GM18951 (cell line): Measurements from ENCODE around the gene EN2.

Source experiments
- POLR2A ChIP-seq: IDR thresholded peaks from 4 replicates; pipeline ENCODE4 v1.6.1; 2011; ENCODE audit warnings: mild to moderate bottlenecking; ENCODE audit not compliant: insufficient read length, insufficient read depth; ENCODE audit errors: extremely low read depth
- in situ Hi-C: fragments of 300-500 bp; cut with MboI; formaldehyde crosslinking; loops from one replicate; pipeline ENCODE4 v1.12.0; 2022; ENCODE audit warnings: low sequenced_read_pairs, mixed read lengths, inconsistent platforms; ENCODE audit not compliant: unreplicated experiment

EN2 gene

DNA sequence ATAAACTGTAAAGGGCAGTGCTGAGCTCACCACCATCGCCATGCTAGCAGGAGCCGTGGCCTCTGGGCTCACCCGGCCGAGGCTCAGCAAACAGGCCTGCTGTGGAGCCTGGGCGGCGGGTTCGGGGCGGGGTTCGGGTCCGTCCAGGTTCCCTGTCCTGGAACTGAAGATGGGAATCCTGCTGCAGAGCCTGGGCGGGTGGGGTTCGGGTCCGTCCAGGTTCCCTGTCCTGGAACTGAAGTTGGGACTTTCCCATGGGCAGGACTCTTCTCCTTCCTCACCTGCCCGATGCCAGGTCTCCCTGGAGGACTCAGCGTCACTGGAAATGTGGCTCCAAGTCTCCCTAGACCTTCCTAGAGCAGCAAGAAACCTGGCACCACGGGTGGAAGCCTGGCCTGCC, 36.6 kb downstream of the EN2 start:
- in situ Hi-C loops, result no loop called here
- no peak for TF ChIP-seq POLR2A

DNA sequence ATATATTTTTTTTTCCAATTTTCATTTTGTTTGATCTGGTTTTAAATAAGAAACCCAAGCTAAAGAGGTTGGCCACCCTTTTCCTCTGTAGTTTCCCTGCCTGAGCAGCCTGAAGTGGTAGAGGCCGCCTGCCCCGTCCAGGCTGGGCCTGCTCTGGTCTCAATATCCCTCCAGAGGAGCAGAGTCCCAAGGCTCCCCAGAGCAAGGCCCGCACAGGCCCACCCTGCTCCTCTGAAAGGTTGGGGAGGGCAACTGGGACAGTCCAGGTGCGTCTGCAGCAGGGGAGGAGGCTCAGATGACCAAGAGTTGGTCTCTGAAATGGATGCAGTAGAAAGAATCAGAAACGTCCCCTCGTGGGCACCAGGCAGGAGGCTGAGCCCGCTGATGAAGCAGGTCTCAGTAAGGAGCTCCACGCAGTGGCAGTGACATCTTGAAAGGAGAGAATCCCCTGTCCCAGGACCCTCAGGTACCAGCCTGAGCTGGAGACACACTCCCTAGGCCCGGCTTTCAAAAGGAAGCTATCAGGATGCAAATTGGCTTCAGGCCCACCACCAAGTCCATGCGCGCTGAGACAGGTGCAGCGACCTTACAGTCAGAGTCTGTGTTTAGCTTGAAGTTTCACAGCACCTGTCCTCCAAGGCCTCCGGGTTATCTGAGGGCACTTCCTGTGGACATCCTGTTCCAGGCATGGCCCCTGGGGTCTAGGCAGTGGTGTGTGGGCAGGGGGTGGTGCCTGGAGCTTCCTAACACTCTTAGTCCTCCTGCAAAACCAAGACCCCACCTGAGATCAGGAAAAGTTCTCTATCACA, 37.7 kb downstream of the EN2 start:
- TF ChIP-seq POLR2A, result no peak
- in situ Hi-C loops, result no loop called here

- no peak for TF ChIP-seq POLR2A
These were observed 38.5 kb downstream of the EN2 start for GRCh38 chr7:155496267-155497005.

GRCh38 chr7:155497149-155497901, 39.4 kb downstream of the EN2 start:
- no peak for TF ChIP-seq POLR2A
- in situ Hi-C loops, result no loop called here

More at GRCh38 chr7:155496267-155497005, 38.5 kb downstream of the EN2 start:
- in situ Hi-C loops, result no loop called here

GRCh38 chr7:155505422-155505793, 47.5 kb downstream of the EN2 start:
- no peak for TF ChIP-seq POLR2A
- in situ Hi-C loops, result loop anchor here (10.0 to 25.0 kb wide), 2 partner anchors 51 to 118 kb away; partner anchors contain the start of gene EN2

- no peak for TF ChIP-seq POLR2A
- in situ Hi-C loops, result loop anchor here (10.0 to 25.0 kb wide), 2 partner anchors 52 to 120 kb away; partner anchors contain the start of gene EN2
These were observed 49.0 kb downstream of the EN2 start for GRCh38 chr7:155506854-155507337.

GRCh38 chr7:155507576-155507975, 49.6 kb downstream of the EN2 start:
- in situ Hi-C loops, result loop anchor here (10.0 to 25.0 kb wide), 2 partner anchors 53 to 120 kb away; partner anchors contain the start of gene EN2
- no peak for TF ChIP-seq POLR2A

DNA sequence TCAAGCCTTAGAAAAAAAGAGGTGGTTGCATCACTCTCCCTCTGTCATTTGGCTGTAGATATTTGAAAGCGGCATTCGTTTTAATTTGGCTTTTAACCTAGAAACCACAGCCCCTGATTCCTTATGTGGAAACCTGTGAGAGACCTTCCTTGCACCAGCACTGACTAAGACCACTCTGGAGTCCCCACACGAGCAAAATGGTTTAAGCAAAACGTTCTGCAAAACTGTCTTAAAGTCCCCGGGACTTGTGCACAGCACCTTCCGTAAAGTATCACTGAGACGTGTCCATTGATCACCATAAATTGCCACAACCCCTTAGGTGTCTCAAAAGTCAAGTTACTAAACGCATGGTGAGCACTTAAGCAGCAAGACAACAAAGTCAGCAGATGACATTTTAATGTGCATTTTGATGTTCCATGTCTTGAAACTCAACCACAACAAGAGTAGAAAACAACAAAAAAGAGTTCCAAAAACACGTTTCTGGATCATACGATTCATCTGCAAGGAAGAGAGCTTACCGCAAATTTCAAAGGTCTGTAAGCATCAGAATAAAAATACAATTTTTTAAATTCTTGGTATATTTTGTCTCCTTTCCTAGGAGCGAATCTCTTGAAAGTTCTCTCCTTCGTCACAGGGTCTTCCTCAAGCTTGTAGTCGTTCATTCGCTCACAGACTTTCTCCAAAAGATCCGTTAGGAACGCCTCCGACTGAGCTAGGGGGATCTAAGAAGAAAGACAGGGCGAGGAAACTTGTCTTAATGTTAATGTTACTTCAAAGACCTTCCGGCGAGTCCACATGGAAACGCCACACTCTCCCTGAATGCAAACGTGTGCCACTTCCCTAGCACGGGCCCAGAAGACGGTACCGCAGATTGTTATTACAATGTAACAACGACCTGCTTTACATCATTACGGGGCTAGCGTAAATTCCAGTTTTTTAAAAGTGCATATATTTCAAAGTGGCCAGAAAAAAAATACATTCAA, 50.7 kb downstream of the EN2 start:
- in situ Hi-C loops, result loop anchor here (10.0 to 25.0 kb wide), 2 partner anchors 54 to 121 kb away; partner anchors contain the start of gene EN2
- TF ChIP-seq POLR2A, result no peak

DNA sequence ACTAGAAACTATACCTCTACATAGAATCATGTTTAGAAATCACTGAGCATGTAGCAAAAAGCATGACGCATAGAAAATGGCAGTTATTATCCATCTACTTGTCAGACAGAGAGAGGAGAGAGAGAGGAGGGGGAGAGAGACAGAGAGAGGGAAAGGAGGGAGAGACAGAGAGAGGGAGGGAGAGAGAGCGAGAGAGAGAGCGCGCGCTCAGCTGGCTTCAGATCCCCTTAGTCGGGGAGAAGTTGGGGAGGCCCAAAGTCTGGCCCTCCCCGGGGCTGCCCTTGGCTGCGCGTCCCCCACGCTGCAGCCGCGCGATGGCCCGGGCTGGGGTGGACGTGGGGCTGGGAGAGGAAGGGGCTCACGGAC, 51.4 kb downstream of the EN2 start:
- TF ChIP-seq POLR2A, result no peak
- in situ Hi-C loops, result loop anchor here (10.0 to 25.0 kb wide), 2 partner anchors 55 to 122 kb away; partner anchors contain the start of gene EN2

DNA sequence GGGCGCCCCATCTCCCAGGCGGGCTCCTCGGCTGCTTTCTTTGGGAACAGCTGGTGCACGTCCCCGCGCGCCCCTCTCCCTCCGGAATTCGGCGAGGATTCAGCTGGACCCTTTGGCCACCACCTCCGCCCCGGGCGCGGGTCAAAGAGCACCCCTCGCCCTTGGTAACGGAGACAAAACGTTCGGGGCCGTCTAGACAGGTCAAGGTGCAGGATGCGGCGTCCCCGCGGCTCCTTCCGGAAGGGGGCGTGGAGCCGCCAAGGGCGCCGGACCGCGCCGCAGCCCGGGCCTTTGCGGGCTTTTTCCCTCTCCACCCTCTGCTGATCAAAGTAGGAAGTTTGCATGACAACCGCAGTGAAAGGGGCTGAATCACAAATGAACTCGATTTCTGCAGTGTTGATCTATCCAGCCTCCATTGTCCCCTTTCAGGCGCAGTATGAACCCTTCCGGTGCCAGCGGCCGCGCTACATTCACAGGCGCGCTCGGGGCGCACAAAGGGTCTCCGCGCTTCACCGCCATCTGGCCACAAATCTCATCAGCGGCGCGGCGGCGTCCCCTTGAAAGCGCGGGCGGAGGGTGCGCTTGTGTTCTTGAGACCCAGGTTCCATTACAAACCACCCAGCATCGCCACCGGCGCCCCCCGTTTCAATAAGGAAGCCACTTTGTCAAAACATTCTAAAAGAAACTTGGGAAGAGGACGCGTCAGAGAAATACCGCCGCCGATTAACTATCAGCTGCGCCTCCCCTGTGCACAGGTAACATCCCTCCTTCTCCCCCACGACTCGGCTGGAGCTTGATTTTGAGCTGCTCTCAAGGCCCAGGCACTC, 52.0 kb downstream of the EN2 start:
- no peak for TF ChIP-seq POLR2A
- in situ Hi-C loops, result loop anchor here (10.0 to 25.0 kb wide), 2 partner anchors 55 to 123 kb away; partner anchors contain the start of gene EN2

GRCh38 chr7:155510975-155511701, 53.2 kb downstream of the EN2 start:
- in situ Hi-C loops, result loop anchor here (25.0 kb wide), 1 partner anchor 124 kb away; no protein-coding TSS in a partner anchor
- TF ChIP-seq POLR2A, result no peak

DNA sequence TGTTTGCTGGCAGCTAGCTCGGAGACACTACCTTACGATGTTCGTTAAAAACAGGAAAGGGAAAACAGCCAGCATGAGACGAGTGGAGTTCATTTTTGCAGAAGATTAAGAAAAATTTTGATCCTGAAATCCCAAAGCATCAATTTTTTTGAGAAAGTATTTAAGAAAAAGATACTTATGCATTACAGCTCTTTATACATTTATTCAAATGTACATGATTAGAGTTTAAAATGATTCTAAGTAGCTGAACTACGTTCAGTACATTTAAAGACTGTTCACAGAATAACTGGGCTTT, 53.7 kb downstream of the EN2 start:
- TF ChIP-seq POLR2A, result no peak
- in situ Hi-C loops, result loop anchor here (25.0 kb wide), 1 partner anchor 124 kb away; no protein-coding TSS in a partner anchor
